Left lung (tissue), 10 donors: Measurements from ENCODE around the gene TENM4. TPM values are rescaled to one million over a fixed set of nuclear protein-coding genes. Genes with fewer than 3 reads are reported as not detected.

ENCODE experiments used
- ATAC-seq: fragments of 200-7000 bp; cut with Tn5 transposase; one replicate; pipeline ENCODE4 v1.9.1; 2020; ENCODE audit warnings: moderate library complexity
- DNase-seq, 4 donors: peaks; one replicate each; pipeline ENCODE4 v3.0.0-alpha.2; 2013 to 2020
- H3K27ac ChIP-seq, 2 donors: fragments of 200-600 bp; sonication (generic) in 1 of 2; one replicate each; pipeline versions ENCODE4 v1.5.0 to v1.8.0; 2020 to 2021
- H3K27me3 ChIP-seq, 2 donors: fragments of 200-600 bp; sonication (generic) in 1 of 2; one replicate each; pipeline versions ENCODE4 v1.5.0 to v1.8.0; 2020 to 2021
- H3K36me3 ChIP-seq, 2 donors: fragments of 200-600 bp; sonication (generic) in 1 of 2; one replicate each; pipeline versions ENCODE4 v1.5.0 to v1.8.0; 2020 to 2021
- H3K4me1 ChIP-seq, 2 donors: fragments of 200-600 bp; one replicate each; pipeline ENCODE4 v1.8.0; 2021
- H3K4me3 ChIP-seq, 2 donors: fragments of 200-600 bp; sonication (generic) in 1 of 2; one replicate each; pipeline versions ENCODE4 v1.5.0 to v1.8.0; 2020 to 2021; ENCODE audit warnings: mild to moderate bottlenecking in 1 of 2
- H3K9me3 ChIP-seq, 2 donors: fragments of 200-600 bp; sonication (generic) in 1 of 2; one replicate each; pipeline versions ENCODE4 v1.5.0 to v1.8.0; 2020 to 2021
- CTCF ChIP-seq, 2 donors: fragments of 200-600 bp; sonication (generic) in 1 of 2; IDR thresholded peaks; one replicate each; pipeline versions ENCODE4 v1.5.0 to v1.8.0; 2021; ENCODE audit warnings: antibody characterized with exemption in 2 of 2
- intact Hi-C, 2 donors: fragments of 100-400 bp; cut with DNase I; formaldehyde crosslinking; loops; one replicate each; pipeline versions ENCODE4 v1.11.2 to v1.14.2; 2022
- polyA plus RNA-seq, 6 donors: library from polyadenylated mRNA; unstranded; fragments of 120-200 nt; gene quantifications; one replicate each; pipeline ENCODE4 v1.2.1, GENCODE V29; 2013; ENCODE audit not compliant: insufficient read length in 6 of 6
- total RNA-seq, 2 donors: library from RNA; stranded (reverse); fragmentation: NEBNext Ultra II Directional; extraction: Animal tissue kit (Norgen Biotek cat#: 25700); gene quantifications; one replicate each; pipeline ENCODE4 v1.2.1, GENCODE V29; 2021
- donor health status: DM: no; HTN: yes; CAD: no.
- donor health status: DM: no; HTN: no; CAD: no.

Gene TENM4
- total and polyA plus RNA-seq, 8 donors: 3.4 to 7.1 (median 5.2) TPM

- ATAC-seq (no peak), DNase-seq (no peak)
- TF ChIP-seq CTCF (IDR thresholded peaks at IDR 0.05): no peak
- Histone ChIP-seq H3K4me1 (no peaks in the 10 kb centered on the region), H3K36me3 (no peaks in the 10 kb centered on the region), H3K4me3 (no peak overlapping the region), H3K27ac (no peak overlapping the region), H3K9me3 (no peaks in the 10 kb centered on the region), H3K27me3 (no peaks in the 10 kb centered on the region)
- intact Hi-C loops: no loop called here
Observed at GRCh38 chr11:78768345-78768744, 672.5 kb downstream of the TENM4 start.

DNA sequence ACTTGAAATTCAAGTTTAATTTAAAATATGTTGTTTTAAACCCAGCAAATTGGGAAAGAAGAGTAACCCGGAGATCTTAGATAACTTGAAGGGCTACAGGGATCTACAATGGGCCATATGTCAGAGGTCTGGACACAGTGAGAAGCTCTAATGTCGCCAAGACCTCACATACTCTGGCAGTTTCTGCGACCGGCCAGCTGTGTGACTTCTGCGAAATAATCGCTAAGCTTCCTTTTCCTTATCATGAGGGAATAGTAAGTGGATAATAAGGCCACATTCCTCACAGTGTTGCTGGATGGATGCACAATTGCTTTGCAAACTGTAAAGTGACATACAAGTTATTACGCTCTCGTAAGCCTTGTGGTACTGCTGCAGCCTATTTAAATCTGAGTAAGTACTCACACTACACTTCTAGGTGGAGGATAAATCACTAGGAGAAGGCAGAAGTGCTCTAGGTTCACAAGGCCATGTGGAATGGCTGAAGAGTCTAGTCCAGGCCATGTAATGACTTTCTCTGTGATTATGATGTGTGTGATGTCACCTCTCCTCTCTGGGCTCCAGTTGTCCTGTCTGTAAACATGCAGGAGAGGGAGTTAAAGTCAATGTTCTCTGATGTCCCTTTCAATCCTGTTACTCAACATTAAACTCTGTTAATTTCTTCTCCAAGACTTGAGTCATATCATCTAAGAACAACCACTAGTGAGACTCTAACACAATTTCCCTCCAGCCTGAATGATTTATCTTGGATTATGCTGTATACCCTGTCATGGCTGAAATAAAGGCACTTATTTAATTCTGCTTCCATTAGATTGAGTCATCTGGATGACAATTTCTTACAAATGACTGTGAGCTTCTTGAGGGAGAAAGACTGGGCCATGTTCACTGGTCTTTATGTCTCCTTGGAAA is 673.5 kb downstream of the TENM4 start:
- intact Hi-C loops: no loop called here
- Histone ChIP-seq H3K36me3 (no peaks in the 10 kb centered on the region), H3K27me3 (no peaks in the 10 kb centered on the region), H3K4me1 (no peaks in the 10 kb centered on the region), H3K27ac (no peak overlapping the region), H3K4me3 (no peak overlapping the region), H3K9me3 (no peaks in the 10 kb centered on the region)
- no peak for TF ChIP-seq CTCF (IDR thresholded peaks at IDR 0.05)
- ATAC-seq (no peak), DNase-seq (no peak)

DNA sequence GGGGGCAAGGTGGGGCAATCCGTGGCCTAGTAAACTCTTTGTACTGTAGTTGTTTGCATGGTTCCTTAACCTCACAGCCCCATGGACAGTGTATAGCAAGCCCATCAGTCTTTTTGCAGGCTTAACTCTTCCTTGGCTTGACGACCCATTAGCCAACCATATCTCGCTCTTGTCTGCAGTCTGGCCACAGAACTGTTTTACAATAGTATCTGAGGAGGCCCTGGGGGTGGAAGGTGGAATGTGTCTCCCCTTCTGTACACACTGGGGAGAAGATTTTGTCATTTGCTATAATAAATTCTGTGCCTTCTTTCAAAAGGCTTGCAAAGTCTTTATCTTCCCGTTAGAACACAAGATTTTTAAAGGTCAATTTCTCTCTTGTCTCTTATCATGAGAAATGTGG is 675.9 kb downstream of the TENM4 start:
- Histone ChIP-seq H3K4me3 (no peak overlapping the region), H3K4me1 (no peaks in the 10 kb centered on the region), H3K27ac (no peak overlapping the region), H3K36me3 (no peaks in the 10 kb centered on the region), H3K9me3 (no peaks in the 10 kb centered on the region), H3K27me3 (no peaks in the 10 kb centered on the region)
- intact Hi-C loops: no loop called here
- no peak for TF ChIP-seq CTCF (IDR thresholded peaks at IDR 0.05)
- ATAC-seq (no peak), DNase-seq (no peak)

- intact Hi-C loops: no loop called here
- TF ChIP-seq CTCF (IDR thresholded peaks at IDR 0.05): no peak
- Histone ChIP-seq H3K27ac (no peak overlapping the region), H3K4me1 (no peaks in the 10 kb centered on the region), H3K4me3 (no peak overlapping the region), H3K27me3 (no peaks in the 10 kb centered on the region), H3K9me3 (no peaks in the 10 kb centered on the region), H3K36me3 (no peaks in the 10 kb centered on the region)
- DNase-seq (peak in 1 of 4 donors; percentile 41), ATAC-seq (peak; percentile 93)
Observed at GRCh38 chr11:78763664-78764063, 677.2 kb downstream of the TENM4 start.

GRCh38 chr11:78762105-78762504 is 678.7 kb downstream of the TENM4 start:
- Histone ChIP-seq H3K27me3 (no peaks in the 10 kb centered on the region), H3K4me3 (no peak overlapping the region), H3K4me1 (no peaks in the 10 kb centered on the region), H3K36me3 (no peaks in the 10 kb centered on the region), H3K9me3 (no peaks in the 10 kb centered on the region), H3K27ac (no peak overlapping the region)
- ATAC-seq (no peak), DNase-seq (no peak)
- intact Hi-C loops: no loop called here
- TF ChIP-seq CTCF (IDR thresholded peaks at IDR 0.05): no peak
